Immature natural killer cell (primary cell): ENCODE data around the gene SEC23A. TPM values are rescaled to one million over a fixed set of nuclear protein-coding genes. Genes with fewer than 3 reads are reported as not detected.
"Not testable (repeated sequence)": the region's sequence is repeated elsewhere in the genome, so short reads cannot be mapped to it uniquely, and the experiment has no call there.

Experiments used
- DNase-seq, 3 donors: peaks; one replicate each; pipeline ENCODE4 v3.0.0; 2022; ENCODE audit warnings: mixed read lengths in 1 of 3
- H3K27ac Mint-ChIP-seq, 6 donors: one replicate each; pipeline ENCODE4 v1.8.0; 2020; ENCODE audit warnings: mixed read lengths in 6 of 6, mild to moderate bottlenecking in 5 of 6, inconsistent platforms in 4 of 6, moderate library complexity in 3 of 6
- H3K27me3 Mint-ChIP-seq, 3 donors: one replicate each; pipeline ENCODE4 v1.8.0; 2020 to 2021; ENCODE audit warnings: low read depth in 3 of 3, mild to moderate bottlenecking in 3 of 3, mixed read lengths in 3 of 3, moderate library complexity in 3 of 3, inconsistent platforms in 1 of 3
- H3K36me3 Mint-ChIP-seq, 3 donors: one replicate each; pipeline ENCODE4 v1.8.0; 2020; ENCODE audit warnings: mixed read lengths in 3 of 3, inconsistent platforms in 2 of 3, mild to moderate bottlenecking in 2 of 3
- H3K4me1 Mint-ChIP-seq, 2 donors: one replicate each; pipeline ENCODE4 v1.8.0; 2020; ENCODE audit warnings: inconsistent platforms in 2 of 2, mild to moderate bottlenecking in 2 of 2, mixed read lengths in 2 of 2, moderate library complexity in 1 of 2
- H3K4me3 Mint-ChIP-seq, 5 donors: one replicate each; pipeline ENCODE4 v1.8.0; 2020; ENCODE audit warnings: mild to moderate bottlenecking in 5 of 5, mixed read lengths in 5 of 5, inconsistent platforms in 3 of 5, moderate library complexity in 3 of 5
- H3K9me3 Mint-ChIP-seq, 6 donors: one replicate each; pipeline ENCODE4 v1.8.0; 2020; ENCODE audit warnings: mild to moderate bottlenecking in 6 of 6, mixed read lengths in 6 of 6, inconsistent platforms in 4 of 6, moderate library complexity in 3 of 6
- polyA plus RNA-seq, 3 donors: library from polyadenylated mRNA; unstranded; fragments of 300-500 nt; fragmentation: Illumina TruSeq; gene quantifications; one replicate each; pipeline ENCODE4 v1.2.3, GENCODE V29; 2021

Gene SEC23A
- polyA plus RNA-seq, 3 donors from 2014 or later = 19.3 to 35.1 (median 29.1) TPM

- Mint-ChIP-seq H3K27me3 (peaks cover 0 to 2% (median 0%) of the 10 kb centered on the region in 3 donors), H3K27ac (no peak overlapping the region), H3K36me3 (no peaks in the 10 kb centered on the region), H3K4me3 (no peak overlapping the region), H3K9me3 (no peaks in the 10 kb centered on the region), H3K4me1 (peaks cover 9 to 13% of the 10 kb centered on the region in 2 donors)
- no peak for DNase-seq
Measured at GRCh38 chr14:39108791-39109190, 5.8 kb upstream of the SEC23A start.

- Mint-ChIP-seq H3K4me3 (no peak overlapping the region), H3K27ac (no peak overlapping the region)
Measured at GRCh38 chr14:39107591-39107996, 4.6 kb upstream of the SEC23A start.

GRCh38 chr14:39104078-39104801 is 1.2 kb upstream of the SEC23A start:
- Mint-ChIP-seq H3K27ac (peak overlapping the region; percentile 91 to 99 (median 96)), H3K4me3 (peak overlapping the region; percentile 96 to 98 (median 96)), H3K4me1 (peaks cover 32 to 48% of the 10 kb centered on the region in 2 donors)
- H3K27me3 Mint-ChIP-seq, H3K9me3 Mint-ChIP-seq, DNase-seq, H3K36me3 Mint-ChIP-seq: not testable (repeated sequence)

More at GRCh38 chr14:39107591-39107996, 4.6 kb upstream of the SEC23A start:
- no peaks in the 10 kb centered on the region for H3K36me3 Mint-ChIP-seq
- no peaks in the 10 kb centered on the region for H3K9me3 Mint-ChIP-seq
- H3K27me3 Mint-ChIP-seq = peaks cover 0 to 2% (median 0%) of the 10 kb centered on the region in 3 donors
- DNase-seq = no peak
- peaks cover 11 to 17% of the 10 kb centered on the region in 2 donors for H3K4me1 Mint-ChIP-seq

- H3K4me3 Mint-ChIP-seq = peak overlapping the region; percentile 88 to 97 (median 91)
- H3K9me3 Mint-ChIP-seq = no peaks in the 10 kb centered on the region
- peaks cover 0 to 4% (median 0%) of the 10 kb centered on the region in 3 donors for H3K27me3 Mint-ChIP-seq
- H3K4me1 Mint-ChIP-seq = peaks cover 34 to 50% of the 10 kb centered on the region in 2 donors
- peak in 1 of 3 donors; percentile 6 for DNase-seq
- H3K36me3 Mint-ChIP-seq = no peaks in the 10 kb centered on the region
- peak overlapping the region; percentile 93 to 98 (median 94) for H3K27ac Mint-ChIP-seq
Measured at GRCh38 chr14:39102265-39102968, 618 bp downstream of the SEC23A start.

GRCh38 chr14:39099748-39100147 is 3.3 kb downstream of the SEC23A start:
- no peak for DNase-seq
- Mint-ChIP-seq H3K36me3 (peaks cover 0 to 4% (median 3%) of the 10 kb centered on the region in 3 donors), H3K4me3 (peak overlapping the region in 1 of 5 donors; percentile 3), H3K9me3 (no peaks in the 10 kb centered on the region), H3K27me3 (peaks cover 0 to 4% (median 0%) of the 10 kb centered on the region in 3 donors), H3K4me1 (peaks cover 40 to 60% of the 10 kb centered on the region in 2 donors), H3K27ac (peak overlapping the region; percentile 2 to 72 (median 34))

- H3K9me3 Mint-ChIP-seq, H3K27me3 Mint-ChIP-seq, DNase-seq, H3K36me3 Mint-ChIP-seq, H3K4me3 Mint-ChIP-seq: not testable (repeated sequence)
- peak overlapping the region in 3 of 6 donors; percentile 2 to 32 (median 24) for H3K27ac Mint-ChIP-seq
- H3K4me1 Mint-ChIP-seq = peaks cover 39 to 59% of the 10 kb centered on the region in 2 donors
Measured at GRCh38 chr14:39099215-39099614, 3.8 kb downstream of the SEC23A start.

- Mint-ChIP-seq H3K4me3 (no peak overlapping the region), H3K27ac (peak overlapping the region in 3 of 6 donors; percentile 36 to 68 (median 55)), H3K27me3 (no peaks in the 10 kb centered on the region), H3K36me3 (peaks cover 3 to 10% (median 9%) of the 10 kb centered on the region in 3 donors), H3K9me3 (no peaks in the 10 kb centered on the region), H3K4me1 (peaks cover 28 to 44% of the 10 kb centered on the region in 2 donors)
- DNase-seq = no peak
Measured at GRCh38 chr14:39097159-39097558, 5.9 kb downstream of the SEC23A start.

GRCh38 chr14:39094515-39094914 is 8.5 kb downstream of the SEC23A start:
- no peak for DNase-seq
- H3K9me3 Mint-ChIP-seq = no peaks in the 10 kb centered on the region
- H3K4me3 Mint-ChIP-seq = no peak overlapping the region
- peaks cover 13 to 28% of the 10 kb centered on the region in 2 donors for H3K4me1 Mint-ChIP-seq
- peak overlapping the region in 2 of 6 donors; percentile 8 to 56 for H3K27ac Mint-ChIP-seq
- peaks cover 17 to 29% (median 19%) of the 10 kb centered on the region in 3 donors for H3K36me3 Mint-ChIP-seq
- H3K27me3 Mint-ChIP-seq = peaks cover 0 to 2% (median 0%) of the 10 kb centered on the region in 3 donors

GRCh38 chr14:39091716-39092115 is 11.3 kb downstream of the SEC23A start:
- no peaks in the 10 kb centered on the region for H3K9me3 Mint-ChIP-seq
- peaks cover 23 to 38% (median 24%) of the 10 kb centered on the region in 3 donors for H3K36me3 Mint-ChIP-seq
- no peak overlapping the region for H3K4me3 Mint-ChIP-seq
- peaks cover 6 to 29% of the 10 kb centered on the region in 2 donors for H3K4me1 Mint-ChIP-seq
- peaks cover 0 to 2% (median 0%) of the 10 kb centered on the region in 3 donors for H3K27me3 Mint-ChIP-seq
- no peak for DNase-seq
- H3K27ac Mint-ChIP-seq = no peak overlapping the region

- Mint-ChIP-seq H3K9me3 (no peaks in the 10 kb centered on the region), H3K27ac (peak overlapping the region in 2 of 6 donors; percentile 26 to 41), H3K27me3 (peaks cover 0 to 2% (median 0%) of the 10 kb centered on the region in 3 donors), H3K36me3 (peaks cover 23 to 45% (median 27%) of the 10 kb centered on the region in 3 donors), H3K4me3 (no peak overlapping the region), H3K4me1 (peaks cover 6 to 29% of the 10 kb centered on the region in 2 donors)
- no peak for DNase-seq
Measured at GRCh38 chr14:39090548-39091111, 12.4 kb downstream of the SEC23A start.

GRCh38 chr14:39087493-39087892 is 15.5 kb downstream of the SEC23A start:
- peak overlapping the region in 1 of 6 donors; percentile 23 for H3K27ac Mint-ChIP-seq
- H3K27me3 Mint-ChIP-seq = peaks cover 0 to 5% (median 0%) of the 10 kb centered on the region in 3 donors
- H3K36me3 Mint-ChIP-seq = peaks cover 25 to 55% (median 27%) of the 10 kb centered on the region in 3 donors

GRCh38 chr14:39085933-39086332 is 17.1 kb downstream of the SEC23A start:
- peak overlapping the region in 1 of 6 donors; percentile 29 for H3K27ac Mint-ChIP-seq
- H3K36me3 Mint-ChIP-seq = peaks cover 25 to 56% (median 26%) of the 10 kb centered on the region in 3 donors
- peaks cover 0 to 5% (median 0%) of the 10 kb centered on the region in 3 donors for H3K27me3 Mint-ChIP-seq
- no peak for DNase-seq
- H3K4me3 Mint-ChIP-seq = no peak overlapping the region
- no peaks in the 10 kb centered on the region for H3K9me3 Mint-ChIP-seq
- peaks cover 0 to 12% of the 10 kb centered on the region in 2 donors for H3K4me1 Mint-ChIP-seq

More at GRCh38 chr14:39087493-39087892, 15.5 kb downstream of the SEC23A start:
- Mint-ChIP-seq H3K4me3 (no peak overlapping the region), H3K9me3 (no peaks in the 10 kb centered on the region), H3K4me1 (peaks cover 2 to 22% of the 10 kb centered on the region in 2 donors)
- DNase-seq = no peak

GRCh38 chr14:39083127-39083526 is 19.9 kb downstream of the SEC23A start:
- no peak for DNase-seq
- peak overlapping the region in 2 of 6 donors; percentile 9 to 41 for H3K27ac Mint-ChIP-seq
- H3K36me3 Mint-ChIP-seq = peaks cover 14 to 51% (median 21%) of the 10 kb centered on the region in 3 donors
- H3K4me3 Mint-ChIP-seq = no peak overlapping the region
- H3K9me3 Mint-ChIP-seq = no peaks in the 10 kb centered on the region
- peaks cover 0 to 11% of the 10 kb centered on the region in 2 donors for H3K4me1 Mint-ChIP-seq
- H3K27me3 Mint-ChIP-seq = peaks cover 0 to 3% (median 0%) of the 10 kb centered on the region in 3 donors
